HG02973 (cell line): ENCODE results near the gene GAS7.
"Not testable (repeated sequence)": the region's sequence is repeated elsewhere in the genome, so short reads cannot be mapped to it uniquely, and the experiment has no call there.

ENCODE experiments used
- ATAC-seq: cut with Tn5 transposase; IDR thresholded peaks from one replicate; pipeline ENCODE4 v1.9.1; 2021; ENCODE audit warnings: moderate library complexity; ENCODE audit not compliant: unreplicated experiment

The GAS7 gene

DNA sequence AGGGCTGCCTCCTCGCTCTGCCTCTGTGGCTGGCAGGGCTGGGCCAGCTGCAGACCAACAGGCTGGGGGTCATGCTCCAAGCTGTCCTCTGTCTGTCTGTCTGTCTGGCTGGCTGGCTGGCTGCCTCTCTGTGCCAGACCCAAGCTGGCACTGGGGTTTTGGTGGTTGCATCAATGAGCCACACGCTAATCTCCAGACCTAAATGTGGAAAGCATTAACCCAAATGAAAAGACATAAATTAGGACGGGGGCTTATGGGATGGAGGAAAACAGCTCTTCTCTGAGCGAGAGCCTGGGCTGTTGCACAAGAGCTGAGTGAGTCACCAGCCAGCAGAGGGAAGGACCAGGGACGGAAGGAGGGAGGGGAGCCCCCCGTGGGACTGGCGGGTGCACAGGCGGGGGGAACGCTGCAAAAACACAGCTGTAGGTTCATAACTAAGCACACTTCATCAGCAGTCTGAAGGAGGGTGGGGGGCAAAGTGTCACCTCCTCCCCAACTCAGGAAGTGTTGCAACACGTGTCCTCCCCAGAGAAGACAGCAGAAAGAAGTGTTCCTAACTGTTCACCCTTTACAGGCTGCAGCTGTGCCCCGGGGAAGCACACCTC, 83.4 kb downstream of the GAS7 start:
- ATAC-seq, result peak; percentile 48

DNA sequence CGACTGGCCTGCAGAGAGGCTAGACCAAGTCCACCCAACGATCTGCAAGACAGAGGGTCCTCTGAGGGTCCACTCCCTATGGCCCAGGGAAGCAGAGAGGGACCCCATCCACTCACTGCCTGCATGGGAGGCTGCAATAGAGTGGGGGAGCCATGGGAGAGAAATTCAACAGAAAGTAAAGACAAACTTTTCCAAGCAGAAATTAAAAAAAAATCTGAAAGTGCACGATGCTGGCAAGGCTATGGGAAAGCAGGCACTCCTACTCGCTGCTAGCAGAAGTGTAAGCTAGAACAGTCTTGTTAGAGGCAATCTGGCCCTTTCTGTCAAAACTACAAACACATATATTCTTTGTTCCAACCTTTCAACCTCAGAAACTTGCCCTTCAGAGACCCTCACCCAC, 85.4 kb downstream of the GAS7 start:
- ATAC-seq, result no peak

DNA sequence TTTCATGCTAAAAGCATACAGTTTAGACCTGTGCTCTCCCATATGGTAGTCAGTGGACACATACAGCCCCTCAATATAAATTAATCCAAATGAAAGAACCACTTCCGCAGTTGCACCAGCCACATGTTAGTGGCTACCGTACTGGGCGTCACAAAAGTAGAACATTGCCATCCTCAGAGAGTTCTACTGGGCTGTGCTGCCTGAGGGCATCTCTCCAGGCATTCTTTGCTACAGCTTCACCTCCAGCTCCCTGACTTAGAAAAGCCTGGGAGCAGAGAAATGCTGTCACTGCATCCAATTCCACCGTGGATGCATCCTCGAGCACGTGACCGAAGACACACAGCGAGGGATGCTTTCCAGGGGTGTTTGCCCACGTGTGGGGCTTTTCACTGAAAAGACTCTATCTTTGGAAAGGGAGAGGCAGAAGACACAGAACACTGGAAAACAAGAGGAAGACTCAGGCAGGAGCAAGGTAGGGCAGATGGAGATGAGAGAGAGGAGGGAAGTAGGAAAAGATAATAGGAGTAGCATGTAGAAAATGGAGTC, 86.4 kb downstream of the GAS7 start:
- ATAC-seq, result no peak

DNA sequence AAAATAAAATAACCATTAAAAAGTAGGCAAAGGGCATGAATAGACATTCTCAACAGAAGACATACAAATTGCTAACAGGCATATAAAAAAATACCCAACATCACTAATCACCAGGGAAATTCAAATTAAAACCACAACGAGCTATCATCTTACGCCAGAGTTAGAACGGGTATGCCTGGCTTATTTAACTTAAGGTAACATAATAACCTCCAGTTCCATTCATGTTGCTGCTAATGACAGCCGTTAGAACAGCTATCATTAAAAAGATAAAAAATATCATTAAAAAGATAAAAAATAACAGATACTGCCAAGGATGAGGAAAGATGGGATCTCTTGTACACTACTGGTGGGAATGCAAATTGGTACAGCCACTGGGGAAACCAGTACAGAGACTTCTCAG, 89.3 kb downstream of the GAS7 start:
- no peak for ATAC-seq

DNA sequence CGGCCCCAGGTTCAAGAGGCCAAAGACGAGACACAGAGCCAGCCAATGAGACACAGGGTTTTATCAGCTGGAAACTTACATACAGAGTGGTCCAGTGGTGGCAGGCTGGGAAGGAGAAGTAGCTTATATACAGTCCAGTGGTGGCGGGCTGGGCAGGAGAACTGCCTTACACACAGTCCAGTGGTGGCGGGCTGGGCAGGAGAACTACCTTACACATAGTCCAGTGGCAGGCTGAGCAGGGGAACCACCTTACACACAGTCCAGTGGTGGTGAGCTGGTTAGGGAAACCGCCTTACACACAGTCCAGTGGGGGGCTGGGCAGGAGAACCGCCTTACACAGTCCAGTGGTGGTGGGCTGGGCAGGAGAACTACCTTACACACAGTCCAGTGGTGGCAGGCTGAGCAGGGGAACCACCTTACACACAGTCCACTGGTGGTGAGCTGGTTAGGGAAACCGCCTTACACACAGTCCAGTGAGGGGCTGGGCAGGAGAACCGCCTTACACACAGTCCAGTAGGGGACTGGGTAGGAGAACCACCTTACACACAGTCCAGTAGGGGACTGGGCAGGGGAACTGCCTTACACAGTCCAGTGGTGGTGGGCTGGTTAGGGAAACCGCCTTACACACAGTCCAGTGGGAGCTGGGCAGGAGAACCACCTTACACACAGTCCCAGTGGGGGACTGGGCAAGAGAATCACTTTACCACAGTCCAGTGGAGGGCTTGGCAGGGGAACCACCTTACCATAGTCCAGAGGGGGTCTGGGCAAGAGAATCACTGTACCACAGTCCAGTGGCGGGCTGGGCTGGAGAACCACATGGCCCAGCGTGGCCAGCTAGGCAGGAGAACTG, 90.9 kb downstream of the GAS7 start:
- ATAC-seq, result no peak

DNA sequence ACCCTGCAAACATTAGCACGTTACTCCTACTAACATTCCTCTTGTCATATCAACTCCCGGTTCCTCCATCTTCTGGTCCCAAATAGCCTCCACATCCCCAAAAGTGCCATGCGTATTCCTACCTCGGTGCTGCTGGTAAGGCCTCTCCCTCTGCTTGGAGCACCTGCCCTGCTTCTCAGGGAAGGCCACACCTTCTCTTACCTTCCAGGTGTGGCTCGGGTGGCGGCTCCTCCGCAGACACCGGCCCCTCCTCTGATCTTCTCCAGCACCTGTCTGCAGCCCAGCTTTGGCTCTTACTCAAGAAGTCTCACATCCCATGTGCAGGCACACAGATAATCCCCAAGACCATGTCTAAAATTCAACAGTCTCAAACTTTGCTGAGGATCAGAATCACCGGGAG, 92.3 kb downstream of the GAS7 start:
- ATAC-seq, result no peak

DNA sequence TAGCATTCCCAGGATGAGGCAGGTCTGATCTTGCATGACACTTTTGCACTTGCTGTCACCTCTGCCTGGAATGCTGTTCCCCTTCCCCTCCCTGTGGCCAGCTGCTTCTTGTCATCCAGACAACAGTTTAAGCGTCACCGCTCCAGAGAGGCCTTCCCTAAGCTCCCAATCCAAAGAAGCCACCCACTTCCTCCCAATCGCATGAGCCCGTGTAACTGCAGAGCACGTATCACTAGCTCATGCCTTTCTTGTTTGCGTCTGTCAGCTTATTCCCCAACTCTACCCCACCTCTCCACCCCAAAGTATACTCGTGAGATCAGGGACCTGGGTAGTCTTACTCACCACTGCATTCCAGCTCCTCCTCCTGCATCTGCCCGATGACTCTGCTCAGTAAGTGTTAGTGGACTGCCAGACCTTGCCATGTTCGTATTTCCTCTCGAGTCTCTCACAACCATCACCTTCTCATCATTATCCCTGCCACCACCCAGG, 92.8 kb downstream of the GAS7 start:
- ATAC-seq, result no peak

DNA sequence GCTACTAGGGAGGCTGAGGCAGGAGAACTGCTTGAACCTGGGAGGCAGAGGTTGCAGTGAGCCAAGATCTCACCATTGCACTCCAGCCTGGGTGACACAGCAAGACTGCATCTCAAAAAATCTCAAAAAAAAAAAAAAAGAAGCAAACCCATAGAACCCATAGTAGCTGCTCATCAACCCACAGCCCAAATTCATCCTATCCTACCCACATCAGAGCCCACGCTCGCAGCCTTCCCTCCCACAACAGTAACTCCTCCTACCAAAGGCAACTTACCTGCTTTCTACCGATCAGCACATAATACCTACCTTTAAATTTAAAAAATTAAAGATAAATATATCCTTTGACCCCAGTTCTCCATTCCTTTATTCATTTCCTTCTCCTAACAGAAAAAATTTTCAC, 94.7 kb downstream of the GAS7 start:
- ATAC-seq, result no peak

DNA sequence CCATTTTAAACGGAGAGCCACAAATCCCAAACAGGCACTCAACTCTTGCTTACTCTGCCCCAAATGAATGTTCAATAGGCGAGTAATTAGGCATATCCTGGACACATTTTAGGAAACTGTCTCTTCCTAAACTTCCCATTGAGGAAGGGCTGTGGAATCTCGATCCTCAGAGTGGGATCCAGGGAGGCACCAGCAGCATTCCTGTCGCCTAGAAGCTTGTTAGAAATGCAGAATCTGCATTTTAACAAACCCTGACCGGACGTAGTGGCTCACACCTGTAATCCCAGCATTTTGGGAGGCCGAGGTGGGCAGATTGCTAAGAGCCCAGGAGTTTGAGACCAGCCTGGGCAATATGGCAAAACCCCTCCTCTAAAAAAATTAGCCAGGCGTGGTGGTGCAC, 95.6 kb downstream of the GAS7 start:
- ATAC-seq, result no peak

DNA sequence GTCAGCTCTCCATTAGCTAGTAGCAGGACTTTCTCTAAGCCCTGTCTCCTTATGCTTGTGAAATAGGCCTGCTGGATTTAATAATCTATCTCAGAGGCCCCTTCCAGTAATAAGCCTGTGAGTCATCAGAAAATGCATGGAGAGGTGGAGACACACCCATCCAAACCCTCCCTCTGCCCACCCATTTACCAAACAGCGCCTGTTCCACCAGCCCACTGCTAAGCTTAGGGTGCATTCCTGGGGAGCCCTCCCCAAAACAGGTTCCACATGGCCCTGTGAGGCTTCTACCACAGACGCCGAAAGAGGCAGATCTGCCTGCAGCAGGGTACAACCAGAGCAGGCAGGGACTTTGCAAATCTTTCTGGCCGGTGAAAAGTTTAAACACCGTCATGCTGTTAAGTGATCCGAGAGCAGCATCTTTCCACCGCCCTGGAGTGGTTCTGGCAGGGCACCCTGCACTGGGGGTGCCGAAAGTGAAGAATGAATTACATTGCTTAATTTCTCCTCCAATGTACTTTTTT, 99.3 kb downstream of the GAS7 start:
- ATAC-seq, result no peak

DNA sequence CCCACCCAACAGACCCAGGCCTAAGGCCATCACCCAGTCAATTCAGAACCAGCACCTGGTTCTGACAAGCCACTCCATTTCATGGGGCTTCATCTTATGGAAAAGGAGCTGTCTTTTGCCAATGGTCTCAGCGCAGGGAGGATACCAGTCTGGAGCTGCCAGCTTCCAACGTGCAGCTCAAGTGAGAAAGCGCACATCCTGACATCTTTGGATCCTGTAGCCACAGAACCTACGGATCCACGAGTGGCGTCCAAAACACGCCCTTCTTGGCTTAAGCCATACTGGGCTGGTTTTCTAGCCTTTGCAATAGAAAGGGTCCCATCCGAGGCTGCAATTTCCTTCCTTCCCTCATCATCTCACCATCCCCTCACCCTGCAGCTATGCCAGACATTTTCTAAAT, 101.8 kb downstream of the GAS7 start:
- no peak for ATAC-seq

DNA sequence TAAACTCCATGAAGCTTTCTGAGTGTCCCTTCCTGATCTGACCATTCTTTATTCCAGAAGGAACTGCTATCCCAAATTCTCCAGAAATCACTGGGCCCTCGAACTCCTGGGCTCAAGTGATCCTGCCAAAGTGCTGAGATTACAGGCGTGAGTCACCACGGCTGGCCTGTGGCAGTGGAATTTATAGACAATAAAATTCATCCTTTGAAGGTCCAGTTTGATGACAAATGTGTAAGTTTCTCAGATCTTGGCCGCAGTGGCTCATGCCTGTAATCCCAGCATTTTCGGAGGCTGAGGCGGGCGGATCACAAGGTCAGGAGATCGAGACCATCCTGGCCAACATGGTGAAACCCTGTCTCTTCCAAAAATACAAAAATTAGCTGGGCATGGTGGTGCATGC, 103.1 kb downstream of the GAS7 start:
- ATAC-seq, result not testable (repeated sequence)

DNA sequence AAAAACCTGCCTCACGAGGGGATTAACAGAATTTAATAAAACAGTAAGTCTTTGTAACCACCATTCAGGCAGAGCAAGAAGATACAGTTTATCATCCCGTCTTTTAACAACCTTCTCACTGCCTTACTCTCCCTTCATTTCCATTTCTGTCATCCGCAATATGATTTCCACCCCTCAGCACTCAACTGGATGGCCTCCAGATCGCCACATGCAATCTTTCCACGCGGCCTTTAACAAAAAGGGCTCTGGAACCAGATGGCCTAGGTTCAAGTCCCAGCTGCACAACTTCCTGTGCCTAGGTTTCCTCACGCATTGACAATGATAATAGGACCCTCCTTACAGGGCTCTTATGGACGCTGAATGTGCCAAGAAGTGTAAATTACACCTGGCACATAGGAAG, 103.6 kb downstream of the GAS7 start:
- ATAC-seq, result no peak

DNA sequence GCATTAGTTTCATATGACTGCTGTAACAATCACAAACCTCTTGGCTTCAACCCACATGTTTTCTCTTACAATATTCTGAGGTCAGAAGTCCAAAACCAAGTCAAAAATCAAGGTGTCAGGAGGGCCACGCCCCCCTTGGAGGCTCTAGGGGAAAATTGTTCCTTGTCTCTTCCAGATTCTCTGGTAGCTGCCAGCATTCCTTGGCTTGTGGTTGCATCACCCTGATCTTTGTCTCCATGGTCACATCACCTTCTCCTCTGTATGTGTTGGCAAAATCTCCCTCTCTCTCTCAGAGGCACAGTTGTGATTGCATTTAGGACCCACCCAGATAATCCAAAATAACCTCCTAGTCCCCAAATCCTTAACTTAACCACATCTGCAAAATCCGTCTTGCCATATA, 105.8 kb downstream of the GAS7 start:
- ATAC-seq, result no peak

DNA sequence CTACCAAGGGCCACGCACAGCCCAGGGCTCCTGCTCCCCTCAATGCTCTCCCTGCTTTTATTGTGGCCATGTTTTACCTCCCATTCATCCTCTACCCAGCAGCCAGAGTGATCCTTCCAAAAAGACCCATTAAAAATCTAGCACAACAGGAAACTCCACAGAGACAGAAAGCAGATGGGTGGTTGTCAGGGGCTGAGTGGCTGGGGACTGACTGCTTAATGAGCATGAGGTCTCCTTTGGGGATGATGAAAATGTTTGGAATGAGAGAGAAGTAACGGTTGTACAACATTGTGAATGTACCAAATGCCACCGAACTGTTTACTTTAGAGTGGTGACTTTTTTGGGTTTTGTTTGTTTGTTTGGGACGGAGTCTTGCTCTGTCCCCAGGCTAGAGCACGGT, 107.4 kb downstream of the GAS7 start:
- no peak for ATAC-seq

DNA sequence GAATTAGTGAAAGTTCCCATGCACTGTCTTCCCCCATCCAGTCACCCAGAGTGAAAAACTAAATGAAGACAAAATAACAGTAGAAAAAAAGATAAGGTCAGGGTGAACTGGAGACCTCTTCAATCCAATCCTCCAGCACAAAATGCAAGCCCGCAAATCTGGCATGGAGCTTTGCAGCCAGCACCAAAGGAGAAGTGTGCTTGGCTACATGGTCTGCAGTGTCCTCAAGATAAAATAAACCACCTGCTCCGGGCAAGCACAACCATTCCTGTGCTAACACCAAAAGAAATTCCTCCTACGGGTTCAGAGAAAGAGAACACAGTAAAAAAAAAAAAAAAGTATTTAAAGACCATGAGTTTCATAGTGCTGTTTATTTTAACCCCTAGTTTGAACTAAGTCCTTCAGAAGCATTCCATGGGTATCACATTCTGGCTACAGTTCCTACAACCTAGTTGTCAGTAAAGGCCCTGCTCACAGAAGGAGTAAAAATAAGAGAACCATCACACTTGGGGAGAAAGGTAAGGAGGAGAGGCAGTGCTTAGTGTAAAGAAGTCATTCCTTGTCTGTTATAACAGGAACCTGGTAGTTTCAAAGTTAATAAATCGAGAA, 109.1 kb downstream of the GAS7 start:
- no peak for ATAC-seq

DNA sequence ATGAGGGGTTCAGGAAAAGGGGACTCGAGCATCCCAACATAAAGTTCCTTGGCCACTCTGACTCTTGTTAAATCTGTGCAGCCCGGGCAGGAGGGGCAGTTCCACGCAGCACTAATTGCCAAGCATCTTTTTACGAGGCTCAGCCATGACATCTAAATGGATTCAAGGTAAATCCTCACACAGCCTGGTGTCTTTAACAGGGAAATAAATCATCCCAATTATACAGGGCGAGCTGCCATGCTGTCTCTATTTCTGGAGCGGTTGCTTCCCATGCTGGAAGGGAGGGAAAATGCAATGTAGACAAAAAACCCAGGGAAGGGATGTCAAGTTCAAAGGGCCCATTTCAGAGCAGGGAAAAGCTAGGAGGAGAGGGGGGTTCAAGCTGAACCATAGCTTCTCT, 110.0 kb downstream of the GAS7 start:
- ATAC-seq, result no peak

DNA sequence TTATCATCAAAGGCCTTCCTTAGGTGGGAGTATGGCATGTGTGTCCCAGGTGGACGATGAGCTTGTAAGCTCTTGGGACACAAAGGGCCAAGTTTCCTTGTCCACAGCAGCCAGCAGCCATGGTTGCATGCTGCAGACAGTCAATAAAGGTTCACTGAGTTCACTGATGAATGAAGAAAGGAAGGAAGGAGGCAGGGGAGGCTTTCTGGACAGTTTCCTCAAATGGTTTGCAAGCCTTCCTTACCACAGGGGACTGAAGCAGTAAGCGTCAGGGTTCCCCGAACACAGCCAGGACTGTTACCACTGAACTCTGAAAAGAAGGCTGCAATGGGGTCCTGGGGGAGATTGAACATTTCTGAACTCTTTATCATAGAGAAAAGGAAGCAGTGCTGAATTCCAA, 111.1 kb downstream of the GAS7 start:
- no peak for ATAC-seq

DNA sequence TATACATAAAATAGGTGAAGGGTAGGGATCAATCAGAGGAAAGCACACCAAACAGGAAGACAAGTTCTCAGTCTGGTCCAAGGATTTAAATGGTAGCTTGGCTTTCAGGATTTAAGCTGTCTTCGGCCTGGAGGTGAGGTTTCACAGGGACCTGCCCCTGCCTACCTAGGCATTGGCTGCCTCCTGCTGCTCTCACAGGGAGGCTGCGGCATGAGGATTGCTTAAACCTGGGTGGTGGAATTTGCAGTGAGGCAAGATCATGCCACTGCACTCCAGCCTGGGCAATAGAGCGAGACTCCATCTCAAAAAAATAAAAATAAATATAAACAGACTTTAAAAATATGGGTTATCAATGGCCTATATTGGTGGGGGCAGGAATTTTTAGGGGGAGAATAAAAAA, 114.5 kb downstream of the GAS7 start:
- no peak for ATAC-seq

DNA sequence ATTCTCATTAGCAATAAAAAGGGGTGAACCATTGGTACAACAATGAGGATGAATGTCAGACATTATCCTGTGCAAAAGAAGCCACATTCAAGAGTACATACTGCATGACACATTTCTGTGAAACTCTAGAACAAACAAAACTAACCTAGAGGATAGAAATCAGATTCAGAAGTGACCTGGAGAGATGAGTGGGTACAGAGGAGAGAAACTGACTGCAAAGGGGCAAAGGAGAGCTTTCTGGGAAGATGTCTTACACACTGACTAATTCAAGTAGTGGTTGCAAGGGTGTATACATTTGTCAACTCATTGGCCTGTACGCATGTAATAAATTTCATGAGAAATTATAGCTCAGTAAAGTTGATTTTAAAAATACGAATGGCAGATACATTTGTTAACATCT, 115.6 kb downstream of the GAS7 start:
- no peak for ATAC-seq

DNA sequence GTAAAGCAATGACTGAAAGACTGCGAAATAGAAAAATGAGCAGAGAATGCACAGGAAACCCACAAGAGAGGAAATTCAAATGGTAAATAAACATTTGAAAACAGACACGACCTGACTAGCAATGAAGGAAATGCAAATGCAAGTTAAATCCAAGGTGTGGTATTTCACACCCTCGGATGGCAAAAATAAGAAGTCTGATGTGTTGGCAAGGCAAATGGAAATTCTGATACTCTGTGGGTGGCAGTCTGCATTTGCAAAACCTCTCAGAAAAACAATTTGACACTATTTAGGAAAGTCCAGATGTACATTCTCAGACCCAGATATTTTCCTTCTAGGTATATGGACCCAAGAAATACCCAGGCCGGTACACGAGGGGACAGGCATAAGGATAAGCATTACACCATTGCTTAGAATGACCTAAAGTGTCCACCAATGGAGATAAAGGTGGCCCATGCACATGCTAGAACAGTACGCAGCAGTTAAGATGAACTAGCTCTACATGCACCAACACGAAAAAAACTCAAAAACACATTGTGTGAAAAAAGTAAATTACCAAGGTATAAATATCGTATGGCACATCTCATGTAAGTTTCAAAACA, 116.7 kb downstream of the GAS7 start:
- ATAC-seq, result no peak
